NCI-H345 treated with DMSO at 0.1 percent for 48 hours (cell line): ENCODE data around the gene STK32B.
"Not testable (repeated sequence)": the region's sequence is repeated elsewhere in the genome, so short reads cannot be mapped to it uniquely, and the experiment has no call there.

ENCODE experiments used
- DNase-seq: peaks from one replicate; lab custom pipeline; 2025; ENCODE audit not compliant: unreplicated experiment; lab: John Stamatoyannopoulos, UW

STK32B gene

DNA sequence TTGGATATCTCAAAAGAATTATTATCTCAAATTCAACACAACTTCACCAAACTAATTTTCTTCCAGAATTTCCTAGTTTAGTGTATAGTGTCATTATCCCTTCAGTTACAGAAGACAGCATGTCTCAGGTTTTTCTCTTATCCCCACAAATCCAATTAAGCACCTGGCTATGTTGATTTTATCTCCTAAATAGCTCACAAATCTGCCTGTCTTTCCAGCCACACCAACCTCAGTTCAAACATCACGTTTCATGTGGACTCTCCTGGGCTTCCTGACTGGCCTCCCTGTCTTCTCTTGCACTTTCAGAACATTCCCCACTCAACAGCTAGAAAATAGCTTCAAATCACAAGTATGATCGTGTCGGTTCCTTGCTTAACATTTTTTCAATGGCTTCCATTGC, 14.8 kb downstream of the STK32B start:
- no peak for DNase-seq

DNA sequence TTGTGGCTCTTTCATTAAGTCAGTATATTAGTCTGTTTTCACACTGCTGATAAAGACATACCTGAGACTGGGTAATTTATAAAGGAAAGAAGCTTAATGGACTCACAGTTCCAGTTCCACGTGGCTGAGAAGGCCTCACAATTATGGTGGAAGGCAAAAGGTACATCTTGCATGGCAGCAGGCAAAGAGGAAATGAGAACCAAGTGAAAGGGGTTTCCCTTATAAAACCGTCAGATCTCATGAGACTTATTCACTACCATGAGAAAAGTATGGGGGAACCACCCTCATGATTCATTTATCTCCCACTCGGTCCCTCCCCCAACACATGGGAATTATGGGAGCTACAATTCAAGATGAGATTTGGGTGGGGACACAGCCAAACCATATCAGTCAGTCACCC, 15.7 kb downstream of the STK32B start:
- not testable (repeated sequence) for DNase-seq

DNA sequence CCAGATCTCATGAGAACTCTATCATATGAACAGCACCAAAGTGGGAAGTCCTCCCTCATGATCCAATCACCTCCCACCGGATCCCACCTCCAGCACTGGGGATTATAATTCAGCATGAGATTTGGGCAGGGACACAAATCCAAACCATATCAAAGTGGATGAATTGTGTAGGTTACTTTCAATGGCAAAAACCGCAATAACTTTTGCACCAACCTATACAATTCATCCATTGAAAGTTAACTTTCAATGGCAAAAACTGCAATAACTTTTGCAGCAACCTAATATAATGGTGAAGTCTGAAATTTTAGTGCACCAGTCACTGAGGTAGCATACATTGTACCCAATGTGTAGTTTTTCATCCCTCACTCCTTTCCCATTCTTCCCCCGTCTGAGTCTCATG, 16.6 kb downstream of the STK32B start:
- no peak for DNase-seq

DNA sequence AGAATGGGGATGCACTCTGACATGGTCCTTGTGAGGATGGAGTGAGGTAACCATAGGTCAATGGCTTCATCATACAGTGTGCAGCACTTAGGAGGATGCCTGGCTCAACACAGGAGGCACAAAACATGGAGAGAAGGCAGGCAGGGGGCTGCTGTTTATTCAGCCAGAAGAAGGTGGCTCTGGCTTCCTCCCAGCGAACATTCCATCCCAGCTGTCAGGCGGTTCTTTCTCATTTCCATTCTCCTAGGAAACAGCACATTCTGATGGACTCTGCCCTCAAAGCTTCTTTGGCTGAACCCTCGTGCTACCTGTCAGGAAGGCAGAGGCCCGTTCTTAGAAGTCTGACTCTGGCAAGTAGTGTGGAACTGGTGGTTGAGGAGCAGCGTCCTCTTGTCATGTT, 18.6 kb downstream of the STK32B start:
- DNase-seq: no peak

DNA sequence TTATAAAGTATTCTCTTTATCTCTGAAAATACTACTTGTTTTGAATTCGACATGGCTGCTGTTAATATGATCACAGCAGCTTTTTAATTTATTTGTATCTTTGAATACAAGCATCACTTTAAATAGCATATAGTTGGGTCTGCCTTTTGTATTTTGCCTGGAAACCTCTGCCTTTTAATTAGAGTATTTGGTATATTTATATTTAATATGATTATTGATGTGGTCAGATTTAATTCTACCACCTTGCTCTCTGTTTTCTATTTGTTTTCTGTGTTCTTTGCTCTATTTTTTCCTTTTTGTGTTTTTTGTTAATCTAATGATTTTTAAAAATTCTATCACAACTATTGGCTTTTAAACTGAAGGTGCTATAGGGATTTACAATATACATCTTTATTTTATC, 21.7 kb downstream of the STK32B start:
- DNase-seq: no peak

DNA sequence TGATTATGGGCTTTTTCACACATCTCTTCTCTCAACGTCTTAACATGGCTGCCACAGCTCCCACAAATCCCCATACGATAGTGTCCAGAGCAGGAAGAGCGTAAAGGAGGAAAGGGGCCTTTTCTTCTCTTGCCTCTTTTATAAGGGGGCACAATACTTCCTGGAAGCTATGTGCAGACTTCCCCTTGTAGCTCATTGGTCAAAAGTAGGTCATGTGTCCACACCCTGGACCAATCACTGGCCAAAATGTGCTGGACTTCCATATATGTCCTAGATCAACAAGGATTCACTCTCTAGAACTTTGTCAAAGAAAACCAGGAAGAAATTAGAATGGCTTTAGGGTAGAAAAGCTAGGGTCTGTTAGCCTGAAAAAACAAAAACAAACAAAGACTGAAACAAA, 26.7 kb downstream of the STK32B start:
- no peak for DNase-seq

DNA sequence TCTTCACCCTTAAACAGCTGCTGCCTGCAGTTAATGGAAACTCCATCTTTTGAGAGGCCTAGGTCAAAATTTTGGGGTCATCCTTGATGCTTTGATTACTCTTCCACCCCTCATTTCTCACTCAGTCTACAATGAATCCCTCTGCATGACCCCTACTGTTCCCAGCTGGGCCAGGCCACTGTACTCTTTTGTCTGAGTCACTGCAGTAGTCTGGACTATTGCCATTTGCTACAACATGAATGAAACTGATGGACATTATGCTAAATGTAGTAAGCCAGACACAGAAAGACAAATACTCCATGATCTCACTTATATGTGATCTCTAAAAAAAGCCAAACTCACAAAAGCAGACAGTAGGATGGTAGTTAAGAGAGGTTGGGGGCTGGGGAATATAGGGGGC, 28.3 kb downstream of the STK32B start:
- no peak for DNase-seq

DNA sequence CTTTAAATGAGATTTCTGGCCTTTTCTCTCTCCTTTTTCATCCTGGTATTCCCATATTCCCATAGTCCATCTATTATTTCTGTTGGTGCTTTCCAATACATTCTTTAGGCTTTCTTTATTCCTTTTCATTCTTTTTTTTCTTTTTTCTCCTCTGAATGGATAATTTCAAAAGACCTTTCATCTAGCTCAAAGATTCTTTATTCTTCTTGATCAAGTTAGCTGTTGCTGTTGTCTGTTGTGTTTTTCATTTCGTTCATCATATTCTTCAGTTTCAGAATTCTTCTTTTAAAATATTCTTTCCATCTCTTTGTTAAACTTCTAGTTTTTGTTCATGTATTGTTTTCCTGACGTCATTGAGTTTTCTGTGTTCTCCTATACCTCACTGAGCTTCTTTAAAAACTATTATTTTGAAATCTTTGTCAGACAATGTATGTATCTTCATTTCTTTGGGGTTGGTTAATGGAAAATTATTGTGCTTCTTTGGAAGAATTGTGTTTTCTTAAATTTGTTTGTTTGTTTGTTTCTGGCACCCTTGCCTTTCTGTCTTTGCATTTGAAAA, 30.2 kb downstream of the STK32B start:
- DNase-seq: no peak

DNA sequence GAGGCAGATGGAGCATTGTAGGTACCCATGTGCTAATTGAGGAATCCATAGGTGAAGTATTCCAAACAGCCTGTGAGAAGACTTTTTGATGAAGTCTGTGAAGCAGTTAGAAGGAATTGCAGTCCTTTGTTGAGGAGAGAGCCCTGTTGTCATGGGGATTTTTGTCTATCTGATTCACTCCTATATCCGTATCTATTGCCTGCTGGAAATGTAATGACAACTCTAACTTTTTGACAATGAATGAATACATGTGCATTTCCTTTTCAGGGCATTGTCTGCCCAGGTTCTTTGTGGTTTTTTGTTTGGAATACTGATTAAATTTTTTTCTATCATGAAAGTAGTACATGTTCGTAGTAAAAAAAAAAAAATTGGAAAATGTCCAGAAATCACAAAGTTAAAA, 31.1 kb downstream of the STK32B start:
- DNase-seq: no peak

DNA sequence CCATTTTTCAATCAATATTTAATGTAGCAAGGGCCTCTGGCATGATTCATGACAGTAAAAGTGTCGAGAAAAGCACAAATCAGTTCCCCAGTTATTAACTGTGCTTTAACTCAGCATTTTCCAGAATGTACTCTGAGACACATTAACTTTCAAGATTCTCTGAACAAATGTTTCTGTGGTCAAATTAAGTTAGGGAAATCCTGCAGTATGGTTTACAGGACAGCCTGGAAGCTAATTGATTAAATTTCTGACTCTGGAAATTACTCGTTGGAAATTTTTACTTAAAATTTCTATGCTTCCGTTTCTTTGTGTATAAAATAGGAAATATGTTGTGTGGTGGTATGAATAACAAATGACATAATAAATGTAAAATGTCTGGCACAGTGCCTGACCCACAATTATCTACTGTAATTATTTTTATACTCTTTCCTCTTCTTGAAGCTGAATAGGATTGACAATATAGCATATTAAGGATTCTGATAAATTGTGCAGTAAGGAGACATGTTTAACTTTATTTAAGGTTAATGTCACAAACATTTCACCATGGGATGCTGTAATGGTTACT, 33.7 kb downstream of the STK32B start:
- DNase-seq: no peak

DNA sequence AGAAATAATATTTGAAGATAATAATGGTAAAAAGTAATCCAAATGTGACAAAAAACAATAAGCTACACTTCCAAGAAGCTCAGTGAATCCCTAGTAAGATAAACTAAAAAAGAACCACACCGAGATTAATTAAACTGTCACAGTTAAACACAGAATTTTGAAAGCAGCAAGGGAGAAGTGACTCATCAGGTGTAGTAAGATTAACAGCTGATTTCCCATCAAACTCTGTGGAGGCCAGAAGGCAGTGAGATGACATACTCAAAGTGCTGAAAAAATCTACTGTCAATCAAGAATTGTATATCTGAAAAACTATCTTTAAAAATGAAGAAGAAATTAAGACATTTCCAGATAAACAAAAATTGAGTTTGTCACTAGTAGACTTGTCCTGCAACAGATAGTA, 35.3 kb downstream of the STK32B start:
- no peak for DNase-seq

DNA sequence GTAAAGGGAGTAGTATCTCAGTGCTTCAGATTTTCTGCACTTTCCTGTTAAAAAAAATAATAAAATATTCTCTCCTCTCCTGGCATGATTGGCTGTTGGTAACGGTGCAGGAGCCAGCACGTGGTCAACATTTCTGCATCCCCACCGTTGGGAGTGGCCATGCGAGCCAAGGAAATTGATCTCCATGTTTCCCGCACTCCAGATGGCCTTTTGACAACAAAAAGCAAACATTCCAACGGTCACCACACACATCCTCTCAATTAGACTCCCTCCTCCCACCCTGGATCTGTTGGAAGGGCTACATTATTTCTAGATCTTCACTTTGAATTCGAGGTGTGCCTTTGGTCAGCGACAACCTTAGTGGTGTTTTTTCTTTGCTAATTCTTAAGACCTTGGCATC, 45.0 kb downstream of the STK32B start:
- DNase-seq: no peak

DNA sequence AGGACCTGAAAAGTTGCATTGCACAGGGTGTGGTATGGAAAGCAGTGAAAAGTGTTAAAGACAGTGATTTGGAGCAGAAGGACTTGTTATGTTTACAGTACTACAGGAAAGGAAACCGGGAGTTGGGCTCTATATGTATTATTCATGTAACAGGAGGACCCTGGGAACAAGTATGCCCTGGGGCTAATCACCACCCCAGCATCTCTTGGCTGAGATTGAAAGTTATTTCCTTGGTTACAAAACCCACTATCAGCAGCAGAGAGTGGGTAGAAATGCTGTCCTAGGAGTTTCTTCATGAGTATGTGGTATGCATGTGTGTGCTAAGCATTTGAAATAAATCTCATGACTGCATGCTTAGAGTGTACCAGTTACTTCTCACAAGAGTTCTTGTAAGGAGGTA, 46.9 kb downstream of the STK32B start:
- DNase-seq: no peak

DNA sequence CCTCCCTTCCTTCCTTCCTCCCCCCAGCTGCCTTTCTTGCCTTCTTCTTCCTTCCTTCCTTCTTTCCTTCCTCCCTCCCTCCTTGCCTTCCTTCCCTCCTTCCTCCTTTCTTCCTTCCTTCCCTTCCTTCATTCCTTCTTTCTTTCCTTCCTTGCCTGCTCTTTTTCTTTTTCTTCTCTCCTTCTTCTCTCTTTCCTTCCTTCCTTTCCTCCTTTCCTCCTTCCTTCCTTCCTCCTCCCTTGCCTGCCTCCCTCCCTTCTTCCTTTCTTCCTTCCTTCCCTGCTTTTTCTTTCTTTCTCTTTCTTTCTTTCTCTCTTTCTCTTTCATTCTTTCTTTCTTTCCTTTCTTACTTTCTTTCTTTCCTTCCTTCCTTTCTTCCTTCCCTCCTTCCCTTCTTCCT, 49.1 kb downstream of the STK32B start:
- DNase-seq: no peak

DNA sequence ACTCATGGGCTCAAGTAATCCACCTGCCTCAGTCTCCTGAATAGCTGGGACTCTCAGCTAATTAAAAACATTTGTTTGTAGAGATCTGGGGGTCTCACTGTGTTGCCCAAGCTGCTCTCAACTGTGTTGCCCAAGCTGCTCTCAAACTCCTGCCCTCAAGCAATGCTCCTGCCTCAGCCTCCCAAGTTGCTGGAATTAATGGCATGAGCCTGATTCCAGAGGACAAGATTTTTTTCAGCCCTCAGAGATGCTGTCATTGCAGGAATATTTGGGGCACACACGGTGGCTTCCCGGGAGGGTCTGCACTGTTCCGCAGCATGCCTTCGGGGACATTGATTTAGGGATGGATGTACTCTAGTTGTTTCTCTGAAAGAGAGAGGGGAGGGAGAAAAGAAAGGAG, 49.7 kb downstream of the STK32B start:
- DNase-seq: no peak

DNA sequence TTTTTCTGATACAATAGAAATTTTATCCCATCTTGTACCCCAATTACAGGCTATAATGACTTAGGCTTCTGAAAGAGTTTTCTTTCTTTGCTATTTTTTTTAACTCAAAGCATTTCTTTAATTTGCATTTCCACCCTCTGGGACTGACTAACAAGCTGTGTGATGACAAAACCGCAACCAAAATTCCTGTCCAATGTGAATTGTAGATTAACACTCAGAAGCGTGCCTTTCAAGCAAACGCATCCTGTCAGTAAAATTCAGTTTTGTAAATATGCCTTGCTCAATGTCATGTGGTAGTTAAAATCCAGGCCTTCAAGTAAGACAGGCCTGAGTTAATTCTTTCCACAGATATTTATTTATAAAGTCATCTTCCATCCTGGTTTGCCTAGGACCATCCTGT, 50.3 kb downstream of the STK32B start:
- no peak for DNase-seq

DNA sequence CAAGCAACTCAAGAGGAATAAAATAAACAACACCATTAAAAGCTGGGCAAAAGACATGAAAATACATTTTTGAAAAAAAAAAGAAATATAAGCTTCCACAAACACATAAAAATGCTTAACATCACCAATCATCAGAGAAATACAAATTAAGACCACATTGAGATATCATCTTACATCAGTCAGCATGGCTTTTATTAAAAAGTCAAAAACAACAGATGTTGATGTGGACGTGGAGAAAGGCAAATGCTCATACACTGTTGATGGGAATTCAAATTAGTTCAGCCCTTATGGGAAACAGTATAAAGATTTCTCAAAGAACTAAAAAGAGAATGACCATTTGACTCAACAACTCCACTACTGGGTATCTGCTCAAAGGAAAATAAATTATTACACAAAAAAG, 59.6 kb downstream of the STK32B start:
- no peak for DNase-seq

DNA sequence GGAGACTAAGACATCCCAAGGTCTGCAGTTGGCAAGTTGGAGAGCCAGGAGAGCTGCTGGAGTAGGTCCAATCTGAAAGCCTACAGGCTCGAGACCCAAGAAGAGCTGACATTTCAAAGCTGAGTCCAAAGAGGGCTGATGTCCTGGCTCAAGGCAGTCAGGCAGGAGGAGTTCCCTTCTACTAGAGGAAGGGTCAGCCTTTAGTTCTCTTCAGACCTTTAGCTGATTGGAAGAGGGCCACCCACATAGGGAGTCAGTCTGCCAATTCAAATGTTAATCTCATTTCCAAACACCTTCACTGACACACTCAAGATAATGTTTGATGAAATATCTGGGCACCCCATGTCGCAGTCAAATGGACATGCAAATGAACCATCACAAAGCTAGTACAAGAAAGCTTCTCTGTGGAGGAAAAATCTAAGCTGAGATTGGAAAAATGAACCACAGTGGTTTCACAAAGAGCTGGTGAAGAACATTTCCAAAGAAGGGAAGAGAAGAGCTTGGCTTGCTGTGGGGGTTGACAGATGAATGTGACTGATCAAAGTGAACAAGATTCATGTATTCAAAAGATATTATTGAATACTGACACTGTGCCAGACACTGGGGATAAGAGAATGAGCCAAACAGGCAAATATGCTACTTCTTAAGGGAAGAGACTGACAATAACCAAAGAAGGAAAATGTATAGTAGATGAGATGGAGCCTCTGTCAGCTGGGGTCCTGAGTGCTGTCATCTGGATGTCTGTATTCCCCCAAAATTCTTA, 61.2 kb downstream of the STK32B start:
- no peak for DNase-seq

DNA sequence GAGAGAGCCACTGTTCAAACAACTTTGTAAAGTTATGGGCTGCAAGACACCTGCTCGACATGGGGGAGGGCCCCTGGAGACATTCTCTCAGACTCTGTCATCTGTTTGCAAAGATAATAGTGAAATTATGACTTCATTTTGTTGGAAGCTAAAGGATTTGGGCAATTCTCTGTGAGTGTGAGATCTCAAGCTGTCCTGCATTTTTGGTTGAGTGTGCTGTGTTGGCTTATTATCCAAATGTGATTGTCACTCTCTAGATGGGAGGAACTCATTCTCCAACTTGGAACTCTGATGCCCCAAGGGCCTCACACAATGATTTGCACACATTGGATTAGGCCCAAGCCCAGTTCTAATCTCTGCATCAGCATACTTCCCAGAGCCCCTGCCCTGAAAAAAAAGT, 63.7 kb downstream of the STK32B start:
- DNase-seq: no peak

DNA sequence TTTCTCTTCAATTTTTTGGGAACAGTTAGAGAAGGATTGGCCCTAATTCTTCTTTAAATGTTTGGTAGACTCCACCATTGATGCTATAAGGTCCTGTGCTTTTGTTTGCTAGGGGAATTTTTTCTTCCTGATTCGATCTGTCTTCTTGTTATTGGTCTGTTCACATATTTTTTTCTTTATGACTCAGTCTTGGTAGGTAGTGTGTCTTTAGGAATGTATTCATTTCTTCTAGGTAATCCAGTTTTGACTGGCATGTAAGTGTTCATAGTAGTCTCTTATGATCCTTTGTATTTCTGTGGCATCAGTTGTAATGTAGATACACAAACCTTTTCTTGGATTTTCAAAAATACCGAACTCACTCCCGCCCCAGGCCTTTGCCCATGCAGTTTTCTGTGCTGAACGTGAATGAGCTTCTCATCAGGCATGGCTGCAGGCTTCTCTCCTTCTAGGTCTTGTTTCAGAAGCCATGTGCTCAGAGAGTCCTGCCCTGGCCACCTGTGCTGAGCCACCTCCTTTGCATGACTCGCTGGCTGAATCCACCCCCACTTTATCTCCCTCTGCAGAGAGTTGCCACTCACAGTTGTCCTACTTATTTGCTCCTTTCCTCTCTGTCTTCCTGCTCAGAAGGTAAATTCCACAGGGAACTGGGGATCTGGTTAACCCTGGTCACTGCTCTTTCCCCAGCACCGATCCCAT, 67.0 kb downstream of the STK32B start:
- no peak for DNase-seq

DNA sequence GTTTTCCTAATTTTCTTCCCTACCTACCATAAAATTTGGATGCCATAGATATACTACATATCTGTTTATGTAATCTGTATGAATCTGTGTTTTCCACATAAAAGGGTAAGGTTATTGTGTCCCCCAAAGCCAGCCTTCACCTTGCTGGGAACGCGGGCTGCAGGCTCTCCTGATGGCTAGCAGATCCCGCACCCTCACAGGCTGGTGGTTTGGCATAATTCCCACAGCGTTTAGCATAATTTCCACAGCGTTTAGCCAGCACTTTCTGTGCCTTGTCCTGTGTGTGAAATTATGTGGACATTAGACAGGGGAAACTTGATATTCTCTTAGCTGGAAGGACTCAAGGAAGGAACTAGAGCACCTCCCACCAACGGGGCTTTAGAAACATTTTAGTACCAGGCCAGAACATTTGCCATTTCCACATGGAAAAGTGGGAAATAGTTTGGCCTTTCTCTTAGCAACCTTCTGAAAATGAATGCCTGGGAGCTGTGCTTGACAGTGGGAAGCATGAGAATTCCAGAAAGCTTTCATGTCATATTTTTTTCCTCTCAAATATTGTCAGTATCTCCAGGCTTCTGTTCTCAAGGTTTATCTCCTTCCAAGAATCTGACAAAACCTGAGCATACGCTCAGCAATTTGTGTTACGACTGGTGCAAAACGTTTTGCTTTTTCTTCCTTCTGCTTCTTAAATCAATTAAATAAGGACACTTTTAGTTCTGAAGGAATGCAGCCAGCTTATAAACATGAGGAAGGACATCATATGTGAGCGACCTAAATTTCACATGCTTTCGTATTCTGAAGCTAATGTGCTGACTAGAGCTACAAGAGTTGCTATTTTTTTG, 67.9 kb downstream of the STK32B start:
- no peak for DNase-seq
